ENCODE measurements around the gene KCNK3. TPM values are rescaled to one million over a fixed set of nuclear protein-coding genes. Genes with fewer than 3 reads are reported as not detected.
A peak's percentile ranks its signal among the peaks of the same experiment; 100 is the strongest.

KCNK3 gene
- total and polyA plus RNA-seq, 2 of the 13 experiments (the other 11 are each of a cell fraction or from before 2014, with no cell fraction given) = not detected

DNA sequence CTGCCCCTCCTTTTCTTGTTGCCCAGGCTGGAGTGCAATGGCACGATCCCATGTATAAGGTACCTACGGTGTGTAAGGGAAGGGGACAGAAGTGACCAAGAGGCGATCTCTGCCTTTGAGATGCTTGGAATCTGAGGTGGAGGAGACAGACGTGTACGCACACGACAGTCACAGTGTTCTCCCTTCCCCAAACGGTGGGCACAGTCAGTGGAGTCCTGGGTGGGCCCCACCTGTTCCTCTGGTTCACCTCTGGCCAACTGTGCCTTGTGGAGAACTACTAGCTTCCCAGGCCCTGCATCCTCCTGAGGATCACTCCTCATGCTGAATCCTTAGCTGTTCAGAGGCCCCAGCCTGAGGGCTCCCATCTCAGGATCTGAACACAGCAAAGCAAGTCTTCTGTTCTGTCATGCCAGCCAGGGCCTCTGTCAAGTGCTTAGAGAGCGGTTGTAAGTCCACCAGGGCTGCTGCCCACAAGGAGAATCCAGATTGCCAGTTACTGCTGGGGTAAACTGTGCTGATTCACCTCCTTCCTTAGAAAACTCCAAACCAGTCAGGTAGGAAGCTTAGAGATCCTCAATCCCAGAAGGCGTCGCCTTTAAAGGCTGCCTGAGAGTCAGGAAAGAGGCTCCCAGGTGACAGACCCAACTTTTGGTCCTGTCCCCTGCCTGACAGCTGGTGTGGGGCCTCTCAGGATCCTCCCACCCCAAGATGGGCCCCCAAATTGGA lies 73.1 kb downstream of the KCNK3 start:
- Histone ChIP-seq H3K79me2 (ENCODE audit: insufficient read depth, low read length) (peaks cover 26% of the 10 kb centered on the region), H3K4me1 (ENCODE audit: insufficient read depth, low read length) (peaks cover 32% of the 10 kb centered on the region), H4K20me1 (ENCODE audit: insufficient read depth, low read length) (no peaks in the 10 kb centered on the region), H3K4me2 (ENCODE audit: low read depth, low read length) (peak overlapping the region; percentile 94), H2AFZ (ENCODE audit: low read length) (no peak overlapping the region), H3K9ac (ENCODE audit: insufficient read depth, low read depth, low read length) (peak overlapping the region; percentile 84), H3K9me3 (ENCODE audit: low read length) (no peaks in the 10 kb centered on the region), H3K4me3 (replicated peaks in 1 of 3; ENCODE audit: insufficient read depth in 1 of 3, low read depth in 2 of 3, low read length in 3 of 3) (peak overlapping the region; percentile 91 to 97 (median 91); a peak in 4 of 6 replicates), H3K36me3 (replicated peaks in 1 of 2; ENCODE audit: control insufficient read depth in 1 of 2, insufficient read depth in 2 of 2, low read length in 2 of 2) (peaks cover 0 to 1% of the 10 kb centered on the region in 2 experiments; a peak in 1 of 5 replicates), H3K27ac (ENCODE audit: extremely low read length, insufficient read depth, low read length) (no peak overlapping the region), H3K27me3 (ENCODE audit: control insufficient read depth in 1 of 2, insufficient read depth in 2 of 2, low read length in 2 of 2) (no peaks in the 10 kb centered on the region; a peak in 1 of 5 replicates)
- FAIRE-seq = no peak
- no TSS peak for BruUV-seq (replicated peaks)
- ATAC-seq = no peak
- intact Hi-C loops (cut with micrococcal nuclease; ENCODE audit: unreplicated experiment) = no loop called here
- TF ChIP-seq EED (CRISPR knock-in tag; IDR thresholded peaks at IDR 0.05) (peak; percentile 37; the same call in 1 of the 2 replicates), ZFY (CRISPR knock-in tag; IDR thresholded peaks at IDR 0.05) (peak; percentile 25; the same call in 1 of the 2 replicates), KDM2A (CRISPR knock-in tag; IDR thresholded peaks at IDR 0.05; ENCODE audit: borderline replicate concordance, low read depth) (peak; percentile 31; the same call in 1 of the 2 replicates), TAF1 (CRISPR knock-in tag; IDR thresholded peaks at IDR 0.05) (0 out of 2 replicates have a peak, but pooled peaks have one; percentile 18)
- TF ChIP-seq, protein P1, sequence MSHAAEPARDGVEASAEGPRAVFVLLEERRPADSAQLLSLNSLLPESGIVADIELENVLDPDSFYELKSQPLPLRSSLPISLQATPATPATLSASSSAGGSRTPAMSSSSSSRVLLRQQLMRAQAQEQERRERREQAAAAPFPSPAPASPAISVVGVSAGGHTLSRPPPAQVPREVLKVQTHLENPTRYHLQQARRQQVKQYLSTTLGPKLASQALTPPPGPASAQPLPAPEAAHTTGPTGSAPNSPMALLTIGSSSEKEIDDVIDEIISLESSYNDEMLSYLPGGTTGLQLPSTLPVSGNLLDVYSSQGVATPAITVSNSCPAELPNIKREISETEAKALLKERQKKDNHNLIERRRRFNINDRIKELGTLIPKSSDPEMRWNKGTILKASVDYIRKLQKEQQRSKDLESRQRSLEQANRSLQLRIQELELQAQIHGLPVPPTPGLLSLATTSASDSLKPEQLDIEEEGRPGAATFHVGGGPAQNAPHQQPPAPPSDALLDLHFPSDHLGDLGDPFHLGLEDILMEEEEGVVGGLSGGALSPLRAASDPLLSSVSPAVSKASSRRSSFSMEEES (CRISPR knock-in tag; IDR thresholded peaks at IDR 0.05) = no peak
- TF ChIP-seq, protein P2, sequence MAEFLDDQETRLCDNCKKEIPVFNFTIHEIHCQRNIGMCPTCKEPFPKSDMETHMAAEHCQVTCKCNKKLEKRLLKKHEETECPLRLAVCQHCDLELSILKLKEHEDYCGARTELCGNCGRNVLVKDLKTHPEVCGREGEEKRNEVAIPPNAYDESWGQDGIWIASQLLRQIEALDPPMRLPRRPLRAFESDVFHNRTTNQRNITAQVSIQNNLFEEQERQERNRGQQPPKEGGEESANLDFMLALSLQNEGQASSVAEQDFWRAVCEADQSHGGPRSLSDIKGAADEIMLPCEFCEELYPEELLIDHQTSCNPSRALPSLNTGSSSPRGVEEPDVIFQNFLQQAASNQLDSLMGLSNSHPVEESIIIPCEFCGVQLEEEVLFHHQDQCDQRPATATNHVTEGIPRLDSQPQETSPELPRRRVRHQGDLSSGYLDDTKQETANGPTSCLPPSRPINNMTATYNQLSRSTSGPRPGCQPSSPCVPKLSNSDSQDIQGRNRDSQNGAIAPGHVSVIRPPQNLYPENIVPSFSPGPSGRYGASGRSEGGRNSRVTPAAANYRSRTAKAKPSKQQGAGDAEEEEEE (CRISPR knock-in tag; IDR thresholded peaks at IDR 0.05; ENCODE audit: borderline replicate concordance) = no peak
- no peak for DNase-seq (ENCODE audit: low spot score)
- in situ Hi-C loops (cut with HindIII; ENCODE audit: extremely low pct_ligation_motif_present, low pct_unique_long_range_greater_than_20kb) = no loop called here
- ChIA-PET POLR2A (no interaction called here), CTCF (ENCODE audit: low intra/inter-chr PET ratio, low total read pairs) (no interaction called here)
- 82% methylated on average over 10 of the region's 10 CpGs for WGBS (ENCODE audit: low lambda C conversion rate)

Data from HepG2 (cell line).